Tibial artery (tissue), 4 donors: Measurements from ENCODE around the gene SLC9A9.

Experiments
- DNase-seq, 2 donors: peaks; one replicate each; pipeline ENCODE4 v3.0.0-alpha.2; 2019
- H3K27ac ChIP-seq, 2 donors: fragments of 200-600 bp; sonication (generic) in 1 of 2; 1 replicate in 1 of 2; 2 replicates in 1 of 2; pipeline ENCODE4 v1.5.1; 2018 to 2019; ENCODE audit warnings: mild to moderate bottlenecking in 1 of 2
- H3K27me3 ChIP-seq, 2 donors: fragments of 200-600 bp; sonication (generic) in 1 of 2; one replicate each; pipeline versions ENCODE4 v1.5.1 to v1.6.0; 2016 to 2019
- H3K36me3 ChIP-seq, 3 donors: fragments of 200-600 bp; sonication (generic) in 2 of 3; one replicate each; pipeline ENCODE4 v1.5.1; 2016 to 2019; ENCODE audit warnings: mild to moderate bottlenecking in 2 of 3
- H3K4me1 ChIP-seq, 4 donors: fragments of 200-600 bp; sonication (generic) in 2 of 4; 1 replicate in 3 of 4; 2 replicates in 1 of 4; pipeline ENCODE4 v1.5.1; 2016 to 2019
- H3K4me3 ChIP-seq, 2 donors: fragments of 200-600 bp; sonication (generic) in 1 of 2; 1 replicate in 1 of 2; 2 replicates in 1 of 2; pipeline ENCODE4 v1.5.1; 2018 to 2019; ENCODE audit warnings: mild to moderate bottlenecking in 2 of 2
- H3K9me3 ChIP-seq, 3 donors: fragments of 200-600 bp; sonication (generic) in 1 of 3; one replicate each; pipeline ENCODE4 v1.5.1; 2016 to 2019
- CTCF ChIP-seq, 2 experiments: fragments of 200-600 bp in 1 of 2; fragments of 450-650 bp in 1 of 2; IDR thresholded peaks; one replicate each; pipeline ENCODE4 v1.5.1; 2017 to 2019; ENCODE audit warnings: antibody characterized with exemption in 2 of 2, mild to moderate bottlenecking in 1 of 2, moderate library complexity in 1 of 2
- intact Hi-C: fragments of 100-400 bp; cut with DNase I; formaldehyde crosslinking; loops from one replicate; pipeline ENCODE4 v1.15.0; 2023; ENCODE audit warnings: low total_unique reads

Gene SLC9A9

GRCh38 chr3:143597774-143598652 lies 250.3 kb downstream of the SLC9A9 start:
- no peak for DNase-seq
- no peak for TF ChIP-seq CTCF (IDR thresholded peaks at IDR 0.05)
- Histone ChIP-seq H3K27ac (no peak overlapping the region), H3K4me1 (no peaks in the 10 kb centered on the region), H3K4me3 (no peak overlapping the region), H3K36me3 (no peaks in the 10 kb centered on the region), H3K9me3 (no peaks in the 10 kb centered on the region), H3K27me3 (no peaks in the 10 kb centered on the region)
- intact Hi-C loops = no loop called here

GRCh38 chr3:143596957-143597642 lies 251.2 kb downstream of the SLC9A9 start:
- DNase-seq = no peak
- no peaks in the 10 kb centered on the region for H3K9me3 ChIP-seq
- H3K36me3 ChIP-seq = no peaks in the 10 kb centered on the region
- TF ChIP-seq CTCF (IDR thresholded peaks at IDR 0.05) = no peak
- no peak overlapping the region for H3K4me3 ChIP-seq
- no peaks in the 10 kb centered on the region for H3K4me1 ChIP-seq
- no peaks in the 10 kb centered on the region for H3K27me3 ChIP-seq
- no peak overlapping the region for H3K27ac ChIP-seq
- intact Hi-C loops = no loop called here

GRCh38 chr3:143595456-143596077 lies 252.7 kb downstream of the SLC9A9 start:
- TF ChIP-seq CTCF (IDR thresholded peaks at IDR 0.05) = no peak
- intact Hi-C loops = no loop called here
- Histone ChIP-seq H3K4me1 (no peaks in the 10 kb centered on the region), H3K27ac (no peak overlapping the region), H3K4me3 (no peak overlapping the region), H3K27me3 (no peaks in the 10 kb centered on the region), H3K36me3 (no peaks in the 10 kb centered on the region), H3K9me3 (no peaks in the 10 kb centered on the region)
- no peak for DNase-seq

GRCh38 chr3:143594206-143594605 lies 254.1 kb downstream of the SLC9A9 start:
- Histone ChIP-seq H3K4me1 (no peaks in the 10 kb centered on the region), H3K27me3 (no peaks in the 10 kb centered on the region), H3K4me3 (no peak overlapping the region), H3K9me3 (no peaks in the 10 kb centered on the region), H3K27ac (no peak overlapping the region), H3K36me3 (no peaks in the 10 kb centered on the region)
- intact Hi-C loops = no loop called here
- no peak for DNase-seq
- TF ChIP-seq CTCF (IDR thresholded peaks at IDR 0.05) = no peak

GRCh38 chr3:143590660-143591059 lies 257.6 kb downstream of the SLC9A9 start:
- TF ChIP-seq CTCF (IDR thresholded peaks at IDR 0.05) = no peak
- no peak overlapping the region for H3K4me3 ChIP-seq
- H3K36me3 ChIP-seq = no peaks in the 10 kb centered on the region
- no peaks in the 10 kb centered on the region for H3K27me3 ChIP-seq
- no peaks in the 10 kb centered on the region for H3K9me3 ChIP-seq
- no peaks in the 10 kb centered on the region for H3K4me1 ChIP-seq
- intact Hi-C loops = no loop called here
- no peak for DNase-seq
- H3K27ac ChIP-seq = no peak overlapping the region
